Common myeloid progenitor, CD34-positive (primary cell): ENCODE data around the gene POLR1E.

Experiments
- CTCF ChIA-PET: fragments of 350-600 bp; sonication (Branson Sonifier 250); formaldehyde crosslinking; loops from one replicate; lab custom pipeline; 2021; ENCODE audit warnings: antibody characterized with exemption; lab: Charles Lee
- POLR2A ChIA-PET: fragments of 350-600 bp; sonication (Branson Sonifier 250); formaldehyde crosslinking; loops from one replicate; lab custom pipeline; 2021; ENCODE audit warnings: antibody characterized with exemption; lab: Charles Lee
- DNase-seq, 3 donors: peaks; one replicate each; pipeline versions ENCODE4 v3.0.0 to v3.0.0-alpha.2; 2013
- H3K27ac ChIP-seq, 2 experiments: 1 replicate in 1 of 2; 2 replicates in 1 of 2; pipeline ENCODE4 v1.7.0; 2013; ENCODE audit warnings: inconsistent platforms in 2 of 2, low read length in 2 of 2, mild to moderate bottlenecking in 2 of 2, low read depth in 1 of 2, moderate library complexity in 1 of 2; ENCODE audit not compliant: severe bottlenecking in 2 of 2, insufficient read depth in 1 of 2, poor library complexity in 1 of 2
- H3K27me3 ChIP-seq, 5 experiments: replicated peaks in 2 of 5; 1 replicate in 3 of 5; 2 replicates in 2 of 5; pipeline versions ENCODE4 v1.6.1 to v1.7.0; 2013; ENCODE audit warnings: low read length in 4 of 5, mild to moderate bottlenecking in 2 of 5, moderate library complexity in 2 of 5, inconsistent platforms in 1 of 5; ENCODE audit not compliant: insufficient read depth in 5 of 5, control insufficient read depth in 4 of 5
- H3K36me3 ChIP-seq, 4 experiments: 1 replicate in 2 of 4; 2 replicates in 2 of 4; pipeline versions ENCODE4 v1.6.1 to v1.7.0; 2013; ENCODE audit warnings: low read length in 3 of 4, control low read depth in 1 of 4, mild to moderate bottlenecking in 1 of 4; ENCODE audit not compliant: control insufficient read depth in 4 of 4, insufficient read depth in 4 of 4
- H3K4me1 ChIP-seq, 4 experiments: 1 replicate in 3 of 4; 2 replicates in 1 of 4; pipeline versions ENCODE4 v1.6.1 to v1.7.1; 2013; ENCODE audit warnings: low read length in 3 of 4, mild to moderate bottlenecking in 3 of 4, control low read depth in 1 of 4, inconsistent platforms in 1 of 4, moderate library complexity in 1 of 4; ENCODE audit not compliant: control insufficient read depth in 4 of 4, insufficient read depth in 4 of 4; ENCODE audit errors: control extremely low read depth in 1 of 4
- H3K4me3 ChIP-seq, 7 experiments: 1 replicate in 4 of 7; 2 replicates in 3 of 7; pipeline versions ENCODE4 v1.5.1 to v1.7.0; 2013; ENCODE audit warnings: mild to moderate bottlenecking in 7 of 7, low read length in 6 of 7, moderate library complexity in 6 of 7, inconsistent platforms in 2 of 7, low read depth in 2 of 7, control low read depth in 1 of 7; ENCODE audit not compliant: insufficient read depth in 4 of 7, control insufficient read depth in 1 of 7; ENCODE audit errors: extremely low read depth in 1 of 7
- H3K9me3 ChIP-seq, 5 experiments: 1 replicate in 4 of 5; 2 replicates in 1 of 5; pipeline versions ENCODE4 v1.6.1 to v1.7.1; 2013; ENCODE audit warnings: low read length in 4 of 5, mild to moderate bottlenecking in 2 of 5, inconsistent platforms in 1 of 5, low read depth in 1 of 5, moderate library complexity in 1 of 5; ENCODE audit not compliant: control insufficient read depth in 4 of 5, insufficient read depth in 2 of 5; ENCODE audit errors: control extremely low read depth in 1 of 5
- WGBS: methylation state at CpG from one replicate; pipeline ENCODE4 v1.1.5; 2013; ENCODE audit not compliant: insufficient coverage; 5-methylcytosine and 5-hydroxymethylcytosine counted together

The POLR1E gene

GRCh38 chr9:37542488-37542887 is 56.7 kb downstream of the POLR1E start:
- Histone ChIP-seq H3K4me1 (no peaks in the 10 kb centered on the region), H3K4me3 (no peak overlapping the region), H3K27me3 (no peaks in the 10 kb centered on the region), H3K27ac (no peak overlapping the region), H3K9me3 (no peaks in the 10 kb centered on the region), H3K36me3 (peaks cover 0 to 5% (median 1%) of the 10 kb centered on the region in 4 experiments)
- DNase-seq = no peak
- POLR2A ChIA-PET = no interaction called here
- CTCF ChIA-PET = interaction anchor here (0.6 kb wide), 1 partner anchor 129 kb away, joined by 3 read pairs; no protein-coding TSS in a partner anchor
- 95% methylated on average over 6 of the region's 6 CpGs for WGBS

DNA sequence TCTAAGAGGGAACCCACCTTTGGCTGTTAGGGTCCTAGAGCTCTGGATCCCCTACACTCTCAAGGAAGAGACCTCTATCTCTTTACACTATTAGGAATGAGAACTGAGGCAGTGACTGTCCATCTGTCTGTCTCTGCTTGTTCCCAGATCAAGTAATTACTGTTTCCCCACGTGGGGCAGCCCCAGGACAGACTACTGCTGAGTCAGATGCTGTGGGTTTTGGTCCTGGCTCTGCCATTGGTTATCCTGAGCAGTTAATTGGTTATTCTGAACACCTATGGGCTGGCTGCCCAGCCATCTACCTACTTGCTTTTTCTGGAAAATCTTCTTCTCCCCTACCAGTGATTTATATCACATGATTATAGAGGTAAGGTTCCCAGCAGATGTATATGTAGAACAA is 57.1 kb downstream of the POLR1E start:
- Histone ChIP-seq H3K27ac (no peak overlapping the region), H3K4me3 (no peak overlapping the region), H3K9me3 (no peaks in the 10 kb centered on the region), H3K36me3 (peaks cover 0 to 5% (median 1%) of the 10 kb centered on the region in 4 experiments), H3K4me1 (no peaks in the 10 kb centered on the region), H3K27me3 (no peaks in the 10 kb centered on the region)
- WGBS = no CpG with 5 or more reads among the region's 1 CpG
- DNase-seq = no peak
- CTCF ChIA-PET = interaction anchor here (0.6 kb wide), 1 partner anchor 129 kb away, joined by 3 read pairs; no protein-coding TSS in a partner anchor
- POLR2A ChIA-PET = no interaction called here

DNA sequence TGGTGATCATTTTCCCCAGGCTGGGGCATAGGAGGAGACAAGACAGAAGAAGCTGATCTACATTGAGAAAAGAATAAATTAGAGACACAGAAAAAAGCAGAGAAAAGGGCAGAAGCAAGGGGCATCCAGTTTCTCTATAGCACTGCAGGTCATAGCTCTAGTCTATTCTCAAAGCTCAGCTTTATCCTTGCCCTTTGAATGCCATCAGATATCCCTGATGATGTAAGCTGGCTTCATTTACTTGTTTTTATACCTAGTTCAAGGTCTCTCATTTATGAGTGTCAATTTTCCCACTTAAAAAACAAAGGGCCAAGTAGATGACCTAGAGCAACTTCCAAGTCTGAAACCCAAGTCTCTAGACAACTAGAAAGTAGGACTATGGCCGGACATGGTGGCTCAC is 57.7 kb downstream of the POLR1E start:
- POLR2A ChIA-PET = no interaction called here
- DNase-seq = no peak
- Histone ChIP-seq H3K27me3 (no peaks in the 10 kb centered on the region), H3K27ac (no peak overlapping the region), H3K4me1 (no peaks in the 10 kb centered on the region), H3K9me3 (no peaks in the 10 kb centered on the region), H3K36me3 (peaks cover 0 to 5% (median 1%) of the 10 kb centered on the region in 4 experiments), H3K4me3 (no peak overlapping the region)
- CTCF ChIA-PET = no interaction called here
- 100% methylated on average over 1 of the region's 1 CpG for WGBS

GRCh38 chr9:37547328-37547878 is 61.7 kb downstream of the POLR1E start:
- no peak overlapping the region for H3K27ac ChIP-seq
- CTCF ChIA-PET = no interaction called here
- H3K4me3 ChIP-seq = no peak overlapping the region
- H3K4me1 ChIP-seq = no peaks in the 10 kb centered on the region
- H3K27me3 ChIP-seq = no peaks in the 10 kb centered on the region
- DNase-seq = no peak
- H3K9me3 ChIP-seq = no peaks in the 10 kb centered on the region
- POLR2A ChIA-PET = no interaction called here
- no peaks in the 10 kb centered on the region for H3K36me3 ChIP-seq
- WGBS = 91% methylated on average over 4 of the region's 5 CpGs

- DNase-seq = peak in 1 of 3 donors; percentile 3
- no peaks in the 10 kb centered on the region for H3K27me3 ChIP-seq
- no peak overlapping the region for H3K27ac ChIP-seq
- no peaks in the 10 kb centered on the region for H3K9me3 ChIP-seq
- no peaks in the 10 kb centered on the region for H3K4me1 ChIP-seq
- ChIA-PET POLR2A (no interaction called here), CTCF (interaction anchor here (1.2 kb wide), 1 partner anchor 8 kb away, joined by 4 read pairs; no protein-coding TSS in a partner anchor)
- H3K36me3 ChIP-seq = no peaks in the 10 kb centered on the region
- H3K4me3 ChIP-seq = no peak overlapping the region
These were observed 63.8 kb downstream of the POLR1E start for GRCh38 chr9:37549527-37549926.

DNA sequence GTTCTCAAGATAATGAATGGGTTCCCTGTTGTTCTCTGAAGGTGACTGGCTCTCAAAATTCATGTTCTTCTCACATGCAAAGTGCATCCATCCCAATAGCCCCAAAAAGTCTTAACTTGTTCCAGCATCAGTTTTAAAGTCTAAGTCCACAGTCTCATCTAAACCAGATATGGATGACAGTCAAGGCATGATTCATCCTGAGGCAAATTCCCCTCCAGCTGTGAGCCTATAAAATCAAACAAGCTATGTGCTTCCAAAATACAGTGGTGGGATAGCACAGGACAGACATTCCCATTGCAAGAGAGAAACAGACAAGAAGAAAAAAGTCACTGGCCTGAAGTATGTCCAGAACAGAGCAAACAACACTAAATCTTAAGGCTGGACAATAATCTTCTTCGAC is 65.0 kb downstream of the POLR1E start:
- Histone ChIP-seq H3K27me3 (no peaks in the 10 kb centered on the region), H3K36me3 (no peaks in the 10 kb centered on the region), H3K4me1 (no peaks in the 10 kb centered on the region), H3K9me3 (no peaks in the 10 kb centered on the region), H3K4me3 (no peak overlapping the region), H3K27ac (no peak overlapping the region)
- CTCF ChIA-PET = no interaction called here
- 100% methylated on average over 1 of the region's 1 CpG for WGBS
- POLR2A ChIA-PET = no interaction called here
- no peak for DNase-seq

- WGBS = 100% methylated on average over 3 of the region's 3 CpGs
- no peak for DNase-seq
- Histone ChIP-seq H3K4me3 (no peak overlapping the region), H3K27me3 (no peaks in the 10 kb centered on the region), H3K4me1 (no peaks in the 10 kb centered on the region), H3K27ac (no peak overlapping the region), H3K9me3 (no peaks in the 10 kb centered on the region), H3K36me3 (no peaks in the 10 kb centered on the region)
- POLR2A ChIA-PET = no interaction called here
- CTCF ChIA-PET = no interaction called here
These were observed 65.7 kb downstream of the POLR1E start for GRCh38 chr9:37551468-37551867.
